GM13976 (cell line): ENCODE data around the gene SATB1.
A peak's percentile ranks its signal among the peaks of the same experiment; 100 is the strongest.

Source experiments
- DNase-seq: peaks from one replicate; pipeline ENCODE4 v3.0.0; 2012; ENCODE audit warnings: low spot score
- CTCF ChIP-seq: IDR thresholded peaks from 2 replicates; pipeline ENCODE4 v1.5.1; 2012; ENCODE audit warnings: borderline replicate concordance, mild to moderate bottlenecking; ENCODE audit not compliant: insufficient read depth; ENCODE audit errors: extremely low read depth, missing control alignments, control extremely low read depth
- in situ Hi-C: fragments of 300-500 bp; cut with MboI; formaldehyde crosslinking; loops from one replicate; pipeline ENCODE4 v1.12.0; 2022; ENCODE audit warnings: low sequenced_read_pairs, mixed read lengths, inconsistent platforms; ENCODE audit not compliant: unreplicated experiment

The SATB1 gene

GRCh38 chr3:18390024-18390660 lies 35.0 kb downstream of the SATB1 start:
- no peak for TF ChIP-seq CTCF
- no peak for DNase-seq
- in situ Hi-C loops, result no loop called here

GRCh38 chr3:18389108-18389733 lies 35.9 kb downstream of the SATB1 start:
- in situ Hi-C loops, result no loop called here
- peak; percentile 8 for DNase-seq
- TF ChIP-seq CTCF, result peak; percentile 17

GRCh38 chr3:18386274-18386890 lies 38.8 kb downstream of the SATB1 start:
- in situ Hi-C loops, result no loop called here
- TF ChIP-seq CTCF, result no peak
- DNase-seq, result no peak

GRCh38 chr3:18385706-18386105 lies 39.4 kb downstream of the SATB1 start:
- no peak for DNase-seq
- no peak for TF ChIP-seq CTCF
- in situ Hi-C loops, result no loop called here

- in situ Hi-C loops, result no loop called here
- no peak for DNase-seq
- no peak for TF ChIP-seq CTCF
Observed at GRCh38 chr3:18382760-18383369, 42.3 kb downstream of the SATB1 start.

- no peak for TF ChIP-seq CTCF
- in situ Hi-C loops, result no loop called here
- DNase-seq, result no peak
Observed at GRCh38 chr3:18379647-18380046, 45.5 kb downstream of the SATB1 start.
